NCI-H146 (cell line): ENCODE measurements around the gene SLC9A5.

ENCODE experiments used
- DNase-seq: peaks from one replicate; lab custom pipeline; 2025; lab: John Stamatoyannopoulos, UW

Gene SLC9A5

DNA sequence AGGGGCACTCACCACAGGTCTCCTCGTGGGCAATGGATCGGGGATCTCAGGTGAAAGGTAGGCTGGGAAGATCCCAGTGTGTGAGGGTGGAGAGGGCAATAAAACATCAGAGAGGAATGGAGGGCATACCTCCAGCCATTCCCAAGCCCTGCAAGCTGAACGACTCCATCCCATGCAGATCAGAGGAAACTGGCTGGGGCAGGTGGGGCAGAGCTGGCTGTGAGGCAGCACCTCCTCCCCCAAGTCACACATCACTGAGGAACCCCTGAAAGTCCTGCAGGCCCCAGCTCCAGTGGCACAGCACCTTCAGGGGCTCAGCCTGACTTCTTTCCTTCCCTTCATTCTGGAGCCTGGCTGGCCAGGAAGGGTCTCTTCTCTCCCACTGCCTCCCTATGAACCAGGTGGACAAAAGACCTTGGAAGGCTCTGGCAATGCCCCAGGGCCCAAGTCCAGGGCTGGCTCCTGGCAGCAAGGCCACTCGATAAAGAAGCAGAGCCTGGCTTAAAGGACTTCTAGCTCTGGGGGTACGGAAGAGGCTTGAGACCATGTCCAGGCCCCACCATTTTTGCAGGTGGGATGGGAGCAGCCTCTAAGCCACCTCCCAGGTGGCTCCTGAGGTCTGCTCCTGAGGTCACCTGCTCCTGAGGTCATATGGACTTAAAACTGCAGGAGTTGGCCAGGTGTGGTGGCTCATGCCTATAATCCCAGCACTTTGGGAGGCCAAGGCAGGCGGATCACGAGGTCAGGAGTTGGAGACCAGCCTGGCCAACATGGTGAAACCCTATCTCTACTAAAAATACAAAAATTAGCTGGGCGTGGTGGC is 35.4 kb upstream of the SLC9A5 start:
- no peak for DNase-seq

- DNase-seq, result no peak
These were observed 33.1 kb upstream of the SLC9A5 start for GRCh38 chr16:67215706-67216105.

- no peak for DNase-seq
These were observed 31.9 kb upstream of the SLC9A5 start for GRCh38 chr16:67216612-67217490.

DNA sequence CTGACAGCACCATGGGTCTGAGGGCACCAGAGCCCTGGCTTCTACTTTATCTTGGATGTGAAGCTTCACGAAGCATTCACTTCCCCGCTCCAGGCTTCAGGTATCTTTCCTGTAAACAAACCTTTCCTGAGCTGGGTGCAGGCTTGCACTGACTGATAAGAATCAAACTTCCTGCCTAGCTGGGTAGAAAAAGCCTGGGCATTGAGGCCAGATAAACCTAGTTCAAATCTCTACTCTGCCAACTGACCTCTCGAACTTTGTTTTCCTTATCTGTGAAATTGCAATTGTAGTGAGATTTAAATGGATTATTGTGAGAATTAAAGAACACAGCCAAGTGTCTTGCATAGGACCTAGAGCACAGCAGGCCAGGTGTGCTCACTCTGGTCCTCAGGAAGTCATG is 24.8 kb upstream of the SLC9A5 start:
- no peak for DNase-seq

DNA sequence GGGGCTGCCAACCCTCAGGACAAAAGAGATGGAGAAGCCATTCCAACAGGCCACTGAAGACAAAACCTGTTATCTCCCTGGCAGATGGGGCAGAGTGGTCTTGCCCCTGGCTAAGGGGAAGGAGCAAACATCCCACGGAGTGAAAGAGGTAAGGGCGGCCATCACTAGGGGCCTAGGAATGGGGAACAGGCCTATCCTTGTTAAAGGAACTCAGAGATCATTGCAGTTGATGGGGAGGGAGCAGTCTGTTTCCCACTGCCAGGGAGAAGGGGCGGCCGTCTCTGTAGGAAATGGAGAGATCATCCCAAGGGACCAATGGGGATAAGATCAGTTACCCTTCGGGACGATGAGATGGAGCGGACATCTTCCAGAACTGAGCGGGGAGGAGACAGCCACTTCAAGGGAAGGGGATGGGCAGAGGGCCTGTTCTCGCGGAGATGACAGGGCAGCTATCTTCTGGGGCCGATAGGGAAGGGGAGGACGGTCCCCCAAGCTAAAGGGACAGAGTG is 22.4 kb upstream of the SLC9A5 start:
- peak; percentile 19 for DNase-seq

- peak; percentile 96 for DNase-seq
These were observed 21.8 kb upstream of the SLC9A5 start, which contains the start of gene TMEM208 for GRCh38 chr16:67226804-67227566. Gene TMEM208 (plus strand): TSS chr16:67227130. CDS start chr16:67227219, 89 bp downstream.

- DNase-seq, result no peak
These were observed 21.2 kb upstream of the SLC9A5 start for GRCh38 chr16:67227567-67227921.

- DNase-seq, result no peak
These were observed 20.6 kb upstream of the SLC9A5 start for GRCh38 chr16:67228034-67228785.

DNA sequence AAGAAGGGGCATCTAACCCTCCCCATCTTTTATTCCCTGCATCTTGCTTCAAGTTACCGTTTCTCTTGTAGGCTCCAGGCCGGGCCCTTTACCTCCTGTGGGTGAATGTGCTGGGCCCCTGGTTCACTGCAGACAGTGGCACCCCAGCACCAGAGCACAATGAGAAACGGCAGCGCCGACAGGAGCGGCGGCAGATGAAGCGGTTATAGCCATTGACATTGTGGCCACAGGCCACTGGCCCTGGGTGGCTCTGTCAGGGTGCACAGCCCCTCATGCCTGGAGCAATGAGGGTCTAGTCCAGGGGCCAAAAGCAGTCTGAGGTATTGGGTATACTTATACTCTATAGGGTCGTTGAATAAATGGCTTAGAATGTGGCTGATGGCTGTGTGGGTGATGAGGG is 19.9 kb upstream of the SLC9A5 start:
- DNase-seq, result no peak

DNA sequence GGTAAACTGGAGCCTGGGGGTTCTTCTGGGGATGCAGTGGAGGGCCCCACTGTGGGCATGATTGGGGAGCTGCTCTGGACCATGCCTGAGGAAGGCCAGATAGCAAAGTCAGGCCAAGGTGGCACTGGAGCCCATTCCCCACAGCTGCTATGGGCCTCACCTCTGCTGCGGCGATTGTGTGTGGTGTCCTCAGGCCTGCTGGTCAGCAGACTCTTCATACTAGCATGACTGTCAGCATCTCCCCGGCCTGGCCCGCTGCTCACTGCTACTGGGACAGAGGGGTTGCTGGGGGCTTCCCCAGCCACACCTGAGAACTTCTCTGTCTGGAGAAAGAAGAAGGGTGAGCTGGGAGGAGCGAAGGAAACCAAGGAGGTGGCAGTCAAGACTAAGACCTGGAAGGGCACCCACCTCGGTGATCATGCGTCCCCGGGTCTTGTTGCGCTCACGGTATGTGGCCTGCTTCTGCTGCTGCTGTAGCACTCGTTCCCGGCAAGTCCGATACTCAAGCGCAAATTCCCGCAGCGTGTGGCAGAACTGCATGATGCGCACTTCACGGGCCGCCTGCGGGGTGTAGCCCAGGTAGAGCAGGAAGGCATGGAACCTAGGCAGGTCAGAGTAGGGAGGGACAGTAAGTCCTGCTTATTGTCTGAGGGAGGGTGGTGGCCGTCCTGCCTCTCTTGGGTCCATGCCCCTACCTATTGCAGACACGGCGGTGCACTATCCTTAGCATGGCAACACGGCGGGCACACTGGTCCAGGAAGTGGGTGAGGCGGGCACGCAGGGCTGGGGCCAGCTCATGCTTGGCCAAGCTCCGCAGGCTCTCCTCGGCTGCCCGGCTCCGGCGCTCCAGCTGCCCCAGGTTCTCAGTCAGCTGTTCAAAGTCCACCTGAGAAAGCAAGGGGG is 18.6 kb upstream of the SLC9A5 start:
- no peak for DNase-seq

DNA sequence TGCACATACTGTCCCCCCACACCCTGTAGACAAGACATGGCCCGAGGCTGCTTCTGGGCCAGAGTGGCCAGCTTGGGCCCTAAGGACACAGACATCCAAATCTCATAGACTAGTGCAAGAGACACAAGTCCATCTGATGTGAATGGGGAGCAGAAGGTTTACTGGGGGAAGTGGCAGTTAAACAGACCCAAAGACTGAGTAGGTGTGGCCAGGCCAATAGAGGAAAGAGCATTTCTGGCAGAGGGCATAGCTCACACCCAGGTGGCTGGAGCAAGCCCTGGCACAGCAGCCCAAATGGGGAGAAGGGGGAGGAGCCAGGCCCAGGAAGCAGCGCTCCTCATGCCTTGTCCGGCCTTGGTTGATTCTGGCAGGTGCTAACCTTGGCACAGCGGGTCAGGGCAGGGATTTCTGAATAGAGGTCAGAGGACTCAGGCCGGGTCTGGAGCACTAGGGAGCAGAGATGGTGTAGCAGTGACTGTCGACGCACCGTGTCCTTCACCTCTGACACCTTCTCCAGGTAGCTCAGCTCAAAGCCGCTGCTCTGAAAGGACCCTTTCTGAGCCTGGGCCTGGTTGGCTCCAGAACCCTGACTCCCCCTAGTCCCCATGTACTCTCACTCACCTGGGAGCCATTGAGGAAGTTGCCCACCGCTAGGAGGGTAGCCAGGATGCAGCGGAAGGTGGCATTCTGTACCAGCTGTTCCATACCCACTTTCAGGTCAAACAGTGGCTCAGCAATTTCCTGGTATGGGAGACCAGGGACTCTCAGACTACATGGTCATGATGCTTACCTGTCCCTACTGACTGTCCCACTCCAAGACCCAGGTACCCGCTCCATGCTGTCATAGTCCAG is 17.7 kb upstream of the SLC9A5 start:
- no peak for DNase-seq

DNA sequence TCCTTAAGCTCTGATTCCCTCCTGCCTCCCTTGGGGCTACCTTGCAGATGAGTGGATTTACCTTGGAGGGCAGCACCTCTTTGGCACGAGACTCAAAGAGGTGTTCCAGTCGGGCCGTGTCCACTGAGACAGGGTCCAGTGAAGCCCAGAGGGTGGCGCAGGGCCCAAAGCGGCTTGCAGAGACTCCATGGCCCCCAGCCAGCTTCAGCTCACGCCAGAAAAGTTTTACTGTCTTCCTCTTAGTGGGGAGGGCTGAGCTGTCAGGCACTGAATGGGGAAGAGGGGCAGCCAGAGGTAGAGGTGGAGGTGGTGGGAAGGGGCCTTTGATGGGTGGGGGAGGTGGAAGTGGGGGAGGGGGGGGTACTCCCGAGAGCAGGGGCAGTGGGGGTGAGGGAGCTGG is 15.2 kb upstream of the SLC9A5 start:
- DNase-seq, result no peak

- DNase-seq, result no peak
These were observed 14.6 kb upstream of the SLC9A5 start for GRCh38 chr16:67234180-67234597.

GRCh38 chr16:67235816-67236562 is 12.8 kb upstream of the SLC9A5 start:
- DNase-seq, result no peak

DNA sequence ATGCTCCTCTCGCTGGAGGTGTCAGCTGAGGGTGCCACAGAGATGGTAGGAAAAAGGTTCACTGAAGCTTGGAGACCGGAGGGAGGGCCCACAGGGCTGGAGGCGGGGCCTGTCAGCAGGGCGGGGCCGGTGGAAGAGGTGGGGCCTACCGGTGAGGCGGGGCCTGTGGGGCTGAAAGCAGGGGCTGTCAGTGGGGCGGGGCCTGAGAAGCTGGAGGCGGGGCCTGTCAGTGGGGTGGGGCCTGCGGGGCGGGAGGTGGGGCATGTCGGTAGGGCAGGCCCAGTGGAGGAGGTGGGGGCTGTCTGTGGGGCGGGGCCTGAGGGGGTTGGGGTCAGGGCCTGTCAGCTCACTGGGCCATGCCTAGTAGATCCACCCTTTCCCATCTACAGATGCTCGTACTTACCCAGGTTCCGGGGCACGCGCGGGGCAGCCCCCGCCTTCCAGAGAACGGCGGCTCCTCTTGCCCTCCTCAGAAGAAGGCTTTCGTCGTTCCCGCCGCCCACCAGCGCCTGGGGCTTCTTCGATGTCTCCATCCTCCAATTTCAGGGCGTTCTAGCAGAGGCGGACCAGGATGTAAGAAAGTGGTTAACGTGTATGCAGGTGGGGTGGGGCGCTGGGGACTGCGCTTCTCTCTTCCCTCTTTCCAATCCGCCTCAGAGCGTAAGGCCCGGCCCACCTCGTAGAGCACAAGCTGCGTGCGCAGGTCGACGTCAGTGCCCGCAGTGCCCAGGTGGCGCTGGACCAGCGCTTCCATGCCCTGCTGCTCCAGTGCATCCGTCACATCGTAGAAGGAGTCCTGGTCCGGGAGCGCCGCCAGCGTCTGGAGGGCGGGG is 12.0 kb upstream of the SLC9A5 start:
- peak; percentile 49 for DNase-seq

DNA sequence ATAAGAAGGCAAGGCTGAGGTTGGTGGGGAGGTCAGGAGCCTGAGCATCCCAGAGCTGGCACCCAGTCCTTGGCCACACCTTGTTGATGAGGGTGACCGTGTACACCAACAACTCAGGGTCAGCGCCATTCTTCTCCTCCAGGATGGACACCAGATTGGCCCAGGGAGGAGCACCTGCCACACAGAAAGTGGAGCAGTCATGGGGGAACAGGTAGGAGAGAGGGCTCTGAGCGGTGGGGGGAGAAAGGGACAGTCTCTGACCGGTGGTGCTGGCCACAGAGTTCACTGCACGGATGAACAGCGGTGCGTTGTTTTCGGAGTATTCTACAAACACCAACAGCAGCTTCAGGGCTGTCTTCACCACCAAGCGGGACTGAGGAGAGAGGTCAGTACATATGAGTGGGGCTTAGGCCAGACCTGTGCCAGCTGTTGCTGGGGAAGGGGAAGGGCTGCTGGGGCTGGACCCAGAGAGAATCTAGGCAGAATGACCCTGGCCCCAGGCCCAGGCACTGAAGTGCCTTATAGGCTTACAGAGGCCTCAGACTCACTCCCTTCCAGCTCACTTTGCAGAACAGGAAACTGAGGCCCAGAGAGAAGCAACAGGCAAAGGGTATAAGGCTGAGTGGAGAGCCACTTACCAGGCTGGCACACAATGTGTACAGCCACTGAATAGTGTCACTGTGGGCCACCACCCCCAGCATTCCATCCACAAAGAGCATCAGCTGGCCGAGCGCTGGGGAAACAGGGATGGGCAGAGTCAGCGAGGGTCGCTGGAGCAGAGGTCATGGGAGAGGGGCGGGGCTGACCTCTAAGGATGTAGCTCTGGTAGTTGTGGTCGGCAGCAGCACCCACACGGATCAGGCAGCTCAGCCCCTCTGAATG is 11.1 kb upstream of the SLC9A5 start:
- DNase-seq, result no peak

DNA sequence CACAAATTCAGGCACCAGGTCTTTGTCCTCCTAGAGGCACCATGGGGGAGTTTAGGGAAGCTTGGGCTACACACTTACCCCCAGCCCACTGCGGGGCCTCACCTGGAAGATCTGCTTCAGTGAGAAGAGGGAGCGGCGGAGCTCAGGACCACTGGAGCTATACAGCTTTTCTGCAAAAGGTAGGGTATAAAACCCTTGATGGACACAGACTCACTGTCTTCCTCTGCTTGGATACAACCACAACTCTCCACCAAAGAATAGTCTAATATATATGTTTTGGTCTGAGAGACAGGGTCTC is 10.6 kb upstream of the SLC9A5 start:
- DNase-seq, result no peak
